ENCODE results near the gene CDK17.

- TF ChIP-seq POLR2AphosphoS5 (IDR thresholded peaks at IDR 0.05; ENCODE audit: low read depth, low read length) (no peak), EP300 (IDR thresholded peaks at IDR 0.05; ENCODE audit: borderline replicate concordance in 1 of 2, low read depth in 2 of 2, low read length in 2 of 2) (no peak), TAF7 (optimal IDR thresholded peaks at IDR 0.05; ENCODE audit: borderline replicate concordance, low read depth, low read length) (no peak), BCL11A (IDR thresholded peaks at IDR 0.05; ENCODE audit: low read depth in 2 of 2, low read length in 2 of 2) (no peak), ZNF274 (IDR thresholded peaks at IDR 0.05; ENCODE audit: borderline replicate concordance, extremely low read depth, low read length) (no peak), RFX5 (IDR thresholded peaks at IDR 0.05; ENCODE audit: borderline replicate concordance, low read depth, low read length) (no peak), CHD2 (IDR thresholded peaks at IDR 0.05; ENCODE audit: low read length) (no peak), HDAC2 (IDR thresholded peaks at IDR 0.05; ENCODE audit: borderline replicate concordance in 1 of 2, low read depth in 2 of 2, low read length in 2 of 2) (no peak), JUND (IDR thresholded peaks at IDR 0.05; ENCODE audit: low read length) (no peak), CEBPB (IDR thresholded peaks at IDR 0.05; ENCODE audit: low read depth, low read length) (no peak)
- TF ChIP-seq, protein P1, sequence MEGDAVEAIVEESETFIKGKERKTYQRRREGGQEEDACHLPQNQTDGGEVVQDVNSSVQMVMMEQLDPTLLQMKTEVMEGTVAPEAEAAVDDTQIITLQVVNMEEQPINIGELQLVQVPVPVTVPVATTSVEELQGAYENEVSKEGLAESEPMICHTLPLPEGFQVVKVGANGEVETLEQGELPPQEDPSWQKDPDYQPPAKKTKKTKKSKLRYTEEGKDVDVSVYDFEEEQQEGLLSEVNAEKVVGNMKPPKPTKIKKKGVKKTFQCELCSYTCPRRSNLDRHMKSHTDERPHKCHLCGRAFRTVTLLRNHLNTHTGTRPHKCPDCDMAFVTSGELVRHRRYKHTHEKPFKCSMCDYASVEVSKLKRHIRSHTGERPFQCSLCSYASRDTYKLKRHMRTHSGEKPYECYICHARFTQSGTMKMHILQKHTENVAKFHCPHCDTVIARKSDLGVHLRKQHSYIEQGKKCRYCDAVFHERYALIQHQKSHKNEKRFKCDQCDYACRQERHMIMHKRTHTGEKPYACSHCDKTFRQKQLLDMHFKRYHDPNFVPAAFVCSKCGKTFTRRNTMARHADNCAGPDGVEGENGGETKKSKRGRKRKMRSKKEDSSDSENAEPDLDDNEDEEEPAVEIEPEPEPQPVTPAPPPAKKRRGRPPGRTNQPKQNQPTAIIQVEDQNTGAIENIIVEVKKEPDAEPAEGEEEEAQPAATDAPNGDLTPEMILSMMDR (IDR thresholded peaks at IDR 0.05; ENCODE audit: control extremely low read depth in 1 of 3, insufficient read depth in 1 of 3, low read depth in 1 of 3, low read length in 3 of 3), result no peak
- TF ChIP-seq, protein P2, sequence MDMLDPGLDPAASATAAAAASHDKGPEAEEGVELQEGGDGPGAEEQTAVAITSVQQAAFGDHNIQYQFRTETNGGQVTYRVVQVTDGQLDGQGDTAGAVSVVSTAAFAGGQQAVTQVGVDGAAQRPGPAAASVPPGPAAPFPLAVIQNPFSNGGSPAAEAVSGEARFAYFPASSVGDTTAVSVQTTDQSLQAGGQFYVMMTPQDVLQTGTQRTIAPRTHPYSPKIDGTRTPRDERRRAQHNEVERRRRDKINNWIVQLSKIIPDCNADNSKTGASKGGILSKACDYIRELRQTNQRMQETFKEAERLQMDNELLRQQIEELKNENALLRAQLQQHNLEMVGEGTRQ (IDR thresholded peaks at IDR 0.05; ENCODE audit: low read length), result no peak
- TF ChIP-seq, protein P3, sequence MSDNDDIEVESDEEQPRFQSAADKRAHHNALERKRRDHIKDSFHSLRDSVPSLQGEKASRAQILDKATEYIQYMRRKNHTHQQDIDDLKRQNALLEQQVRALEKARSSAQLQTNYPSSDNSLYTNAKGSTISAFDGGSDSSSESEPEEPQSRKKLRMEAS (IDR thresholded peaks at IDR 0.05), result no peak
These were observed 72.9 kb downstream of the CDK17 start for GRCh38 chr12:96327346-96327745.
